Mucosa of stomach (tissue), 1 donor: Measurements from ENCODE around the gene MMD.
"Not testable (repeated sequence)": the region's sequence is repeated elsewhere in the genome, so short reads cannot be mapped to it uniquely, and the experiment has no call there.

Experiments
- H3K27me3 ChIP-seq: one replicate; pipeline ENCODE4 v1.7.0; 2013; ENCODE audit warnings: mild to moderate bottlenecking, low read length; ENCODE audit not compliant: control insufficient read depth, insufficient read depth
- H3K36me3 ChIP-seq: one replicate; pipeline ENCODE4 v1.7.0; 2013; ENCODE audit warnings: low read length; ENCODE audit not compliant: control insufficient read depth, insufficient read depth
- H3K4me1 ChIP-seq: one replicate; pipeline ENCODE4 v1.7.0; 2013; ENCODE audit warnings: mild to moderate bottlenecking, low read length; ENCODE audit not compliant: control insufficient read depth, insufficient read depth
- H3K4me3 ChIP-seq: one replicate; pipeline ENCODE4 v1.7.0; 2013; ENCODE audit warnings: low read length
- H3K9ac ChIP-seq: one replicate; pipeline ENCODE4 v1.7.0; 2013; ENCODE audit warnings: mild to moderate bottlenecking, low read length, moderate library complexity
- H3K9me3 ChIP-seq: one replicate; pipeline ENCODE4 v1.7.0; 2013; ENCODE audit warnings: mild to moderate bottlenecking, low read length, moderate library complexity; ENCODE audit not compliant: control insufficient read depth
- donor health status: Pancreatic carcinoma.

MMD gene

GRCh38 chr17:55414983-55415382, 6.7 kb downstream of the MMD start:
- Histone ChIP-seq H3K27me3 (no peaks in the 10 kb centered on the region), H3K4me1 (no peaks in the 10 kb centered on the region), H3K9ac (no peak overlapping the region), H3K4me3 (no peak overlapping the region), H3K9me3 (no peaks in the 10 kb centered on the region), H3K36me3 (no peaks in the 10 kb centered on the region)

GRCh38 chr17:55413825-55414489, 7.7 kb downstream of the MMD start:
- Histone ChIP-seq H3K36me3 (no peaks in the 10 kb centered on the region), H3K9me3 (no peaks in the 10 kb centered on the region), H3K27me3 (no peaks in the 10 kb centered on the region), H3K4me3 (no peak overlapping the region), H3K9ac (no peak overlapping the region), H3K4me1 (no peaks in the 10 kb centered on the region)

- no peaks in the 10 kb centered on the region for H3K36me3 ChIP-seq
- no peaks in the 10 kb centered on the region for H3K27me3 ChIP-seq
- H3K4me1 ChIP-seq = no peaks in the 10 kb centered on the region
- no peak overlapping the region for H3K4me3 ChIP-seq
- H3K9me3 ChIP-seq = no peaks in the 10 kb centered on the region
- H3K9ac ChIP-seq = no peak overlapping the region
Measured at GRCh38 chr17:55411463-55411855, 10.2 kb downstream of the MMD start.

GRCh38 chr17:55410722-55411462, 10.7 kb downstream of the MMD start:
- no peaks in the 10 kb centered on the region for H3K27me3 ChIP-seq
- H3K36me3 ChIP-seq = no peaks in the 10 kb centered on the region
- H3K4me3 ChIP-seq = no peak overlapping the region
- no peaks in the 10 kb centered on the region for H3K9me3 ChIP-seq
- H3K9ac ChIP-seq = no peak overlapping the region
- H3K4me1 ChIP-seq = no peaks in the 10 kb centered on the region

- Histone ChIP-seq H3K4me3 (no peak overlapping the region), H3K27me3 (no peaks in the 10 kb centered on the region), H3K9me3 (no peaks in the 10 kb centered on the region), H3K9ac (no peak overlapping the region), H3K4me1 (no peaks in the 10 kb centered on the region), H3K36me3 (no peaks in the 10 kb centered on the region)
Measured at GRCh38 chr17:55409030-55409800, 12.4 kb downstream of the MMD start.

- Histone ChIP-seq H3K36me3 (no peaks in the 10 kb centered on the region), H3K9ac (no peak overlapping the region), H3K4me1 (no peaks in the 10 kb centered on the region), H3K27me3 (no peaks in the 10 kb centered on the region), H3K9me3 (no peaks in the 10 kb centered on the region), H3K4me3 (no peak overlapping the region)
Measured at GRCh38 chr17:55407641-55408566, 13.7 kb downstream of the MMD start.

- Histone ChIP-seq H3K36me3 (no peaks in the 10 kb centered on the region), H3K27me3 (no peaks in the 10 kb centered on the region), H3K4me3 (no peak overlapping the region), H3K4me1 (peaks cover 7% of the 10 kb centered on the region), H3K9me3 (no peaks in the 10 kb centered on the region), H3K9ac (no peak overlapping the region)
Measured at GRCh38 chr17:55405600-55405999, 16.0 kb downstream of the MMD start.

GRCh38 chr17:55404197-55404596, 17.4 kb downstream of the MMD start:
- not testable (repeated sequence) for H3K36me3 ChIP-seq, H3K27me3 ChIP-seq, H3K9ac ChIP-seq, H3K9me3 ChIP-seq, H3K4me1 ChIP-seq, H3K4me3 ChIP-seq

GRCh38 chr17:55402374-55402773, 19.3 kb downstream of the MMD start:
- H3K9ac ChIP-seq = no peak overlapping the region
- H3K27me3 ChIP-seq = no peaks in the 10 kb centered on the region
- H3K4me1 ChIP-seq = peaks cover 7% of the 10 kb centered on the region
- no peak overlapping the region for H3K4me3 ChIP-seq
- no peaks in the 10 kb centered on the region for H3K36me3 ChIP-seq
- no peaks in the 10 kb centered on the region for H3K9me3 ChIP-seq

- H3K36me3 ChIP-seq = no peaks in the 10 kb centered on the region
- no peaks in the 10 kb centered on the region for H3K9me3 ChIP-seq
- no peak overlapping the region for H3K9ac ChIP-seq
- no peak overlapping the region for H3K4me3 ChIP-seq
- H3K4me1 ChIP-seq = peaks cover 7% of the 10 kb centered on the region
- no peaks in the 10 kb centered on the region for H3K27me3 ChIP-seq
Measured at GRCh38 chr17:55398689-55399088, 22.9 kb downstream of the MMD start.

GRCh38 chr17:55395803-55396505, 25.7 kb downstream of the MMD start:
- H3K9ac ChIP-seq = no peak overlapping the region
- no peaks in the 10 kb centered on the region for H3K27me3 ChIP-seq
- H3K9me3 ChIP-seq = no peaks in the 10 kb centered on the region
- no peaks in the 10 kb centered on the region for H3K4me1 ChIP-seq
- H3K36me3 ChIP-seq = no peaks in the 10 kb centered on the region
- H3K4me3 ChIP-seq = no peak overlapping the region
